ENCODE results near the gene B4GALNT3.
"Not testable (repeated sequence)": the region's sequence is repeated elsewhere in the genome, so short reads cannot be mapped to it uniquely, and the experiment has no call there.

Gene B4GALNT3

GRCh38 chr12:459430-460258 is at the start of gene B4GALNT3:
B4GALNT3 (plus strand) TSS chr12:459939; CDS start chr12:460377, 438 bp downstream.
- DNase-seq (ENCODE audit: low read depth) = peak; percentile 17
- TF ChIP-seq CTCF (IDR thresholded peaks at IDR 0.05; ENCODE audit: low read length, missing control alignments) = no peak
- peak within 1 kb of the TSS; percentile 36 for H3K4me3 ChIP-seq (replicated peaks; ENCODE audit: low read depth, low read length)

- DNase-seq (ENCODE audit: low read depth) = no peak
- H3K4me3 ChIP-seq (replicated peaks; ENCODE audit: low read depth, low read length) = no peak overlapping the region
- TF ChIP-seq CTCF (IDR thresholded peaks at IDR 0.05; ENCODE audit: low read length, missing control alignments) = no peak
Measured at GRCh38 chr12:414859-415258, 44.9 kb upstream of the B4GALNT3 start.

- no peak for TF ChIP-seq CTCF (IDR thresholded peaks at IDR 0.05; ENCODE audit: low read length, missing control alignments)
- no peak overlapping the region for H3K4me3 ChIP-seq (replicated peaks; ENCODE audit: low read depth, low read length)
- DNase-seq (ENCODE audit: low read depth) = no peak
Measured at GRCh38 chr12:418432-418831, 41.3 kb upstream of the B4GALNT3 start.

- no peak for TF ChIP-seq CTCF (IDR thresholded peaks at IDR 0.05; ENCODE audit: low read length, missing control alignments)
- H3K4me3 ChIP-seq (replicated peaks; ENCODE audit: low read depth, low read length) = no peak overlapping the region
- no peak for DNase-seq (ENCODE audit: low read depth)
Measured at GRCh38 chr12:422526-422925, 37.2 kb upstream of the B4GALNT3 start.

- H3K4me3 ChIP-seq (replicated peaks; ENCODE audit: low read depth, low read length) = not testable (repeated sequence)
Measured at GRCh38 chr12:435737-436136, 24.0 kb upstream of the B4GALNT3 start.

GRCh38 chr12:442235-442884 is 17.4 kb upstream of the B4GALNT3 start:
- H3K4me3 ChIP-seq (replicated peaks; ENCODE audit: low read depth, low read length) = no peak overlapping the region
- TF ChIP-seq CTCF (IDR thresholded peaks at IDR 0.05; ENCODE audit: low read length, missing control alignments) = peak; percentile 83
- DNase-seq (ENCODE audit: low read depth) = peak; percentile 64

More at GRCh38 chr12:435737-436136, 24.0 kb upstream of the B4GALNT3 start:
- not testable (repeated sequence) for DNase-seq (ENCODE audit: low read depth)

- TF ChIP-seq CTCF (IDR thresholded peaks at IDR 0.05; ENCODE audit: low read length, missing control alignments) = no peak
- H3K4me3 ChIP-seq (replicated peaks; ENCODE audit: low read depth, low read length) = no peak overlapping the region
- DNase-seq (ENCODE audit: low read depth) = no peak
Measured at GRCh38 chr12:447141-447540, 12.6 kb upstream of the B4GALNT3 start.

All from fibroblast of pulmonary artery (primary cell).